ENCODE results near the gene PLEKHG3.

- TF ChIP-seq CTCF (conservative IDR thresholded peaks at IDR 0.05; ENCODE audit: low read depth, low read length) (no peak), FOS (IDR thresholded peaks at IDR 0.05; ENCODE audit: low read depth, low read length) (no peak), CHD1 (IDR thresholded peaks at IDR 0.05; ENCODE audit: low read depth, low read length) (no peak), SMC3 (IDR thresholded peaks at IDR 0.05; ENCODE audit: low read depth, low read length) (no peak)
Observed at GRCh38 chr14:64675312-64675711, 28.9 kb upstream of the PLEKHG3 start.
